ENCODE data around the gene UTP20. TPM values are rescaled to one million over a fixed set of nuclear protein-coding genes. Genes with fewer than 3 reads are reported as not detected.
"Not testable (repeated sequence)": the region's sequence is repeated elsewhere in the genome, so short reads cannot be mapped to it uniquely, and the experiment has no call there.

The UTP20 gene
- total RNA-seq, 1 donor from 2014 or later, result 47.4 TPM

DNA sequence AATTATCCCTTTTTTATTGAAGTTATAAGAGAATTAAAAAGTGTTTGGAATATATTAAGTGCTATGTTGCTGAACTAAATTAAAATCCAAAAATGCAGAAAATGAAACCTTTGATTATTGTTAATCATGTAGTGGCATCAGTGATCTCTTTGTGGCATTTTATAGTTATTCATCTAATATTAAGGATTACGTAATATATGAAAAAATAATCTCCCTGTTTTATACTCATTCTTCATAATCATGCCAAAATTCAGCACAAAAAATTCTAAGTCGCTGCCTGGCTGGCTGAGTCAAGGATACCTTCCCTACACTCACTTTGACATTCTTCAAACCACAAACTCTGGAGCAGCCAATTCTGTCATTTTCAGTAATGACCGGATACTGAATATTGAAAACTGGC, 64.0 kb downstream of the UTP20 start:
- peaks cover 57% of the 10 kb centered on the region for H3K36me3 Mint-ChIP-seq (ENCODE audit: low read depth)
- H3K9me3 Mint-ChIP-seq, result no peaks in the 10 kb centered on the region
- no peaks in the 10 kb centered on the region for H3K27me3 Mint-ChIP-seq
- H3K27ac Mint-ChIP-seq, result no peak overlapping the region
- no peaks in the 10 kb centered on the region for H3K4me1 Mint-ChIP-seq
- H3K4me3 Mint-ChIP-seq, result no peak overlapping the region
- intact Hi-C loops (cut with micrococcal nuclease), result no loop called here
- no peak for DNase-seq

GRCh38 chr12:101351682-101352081, 71.8 kb downstream of the UTP20 start:
- DNase-seq, result no peak
- intact Hi-C loops (cut with micrococcal nuclease), result no loop called here
- H3K36me3 Mint-ChIP-seq (ENCODE audit: low read depth), result peaks cover 61% of the 10 kb centered on the region
- peaks cover 1% of the 10 kb centered on the region for H3K4me1 Mint-ChIP-seq
- no peak overlapping the region for H3K27ac Mint-ChIP-seq
- no peak overlapping the region for H3K4me3 Mint-ChIP-seq
- H3K27me3 Mint-ChIP-seq, result no peaks in the 10 kb centered on the region
- H3K9me3 Mint-ChIP-seq, result no peaks in the 10 kb centered on the region

DNA sequence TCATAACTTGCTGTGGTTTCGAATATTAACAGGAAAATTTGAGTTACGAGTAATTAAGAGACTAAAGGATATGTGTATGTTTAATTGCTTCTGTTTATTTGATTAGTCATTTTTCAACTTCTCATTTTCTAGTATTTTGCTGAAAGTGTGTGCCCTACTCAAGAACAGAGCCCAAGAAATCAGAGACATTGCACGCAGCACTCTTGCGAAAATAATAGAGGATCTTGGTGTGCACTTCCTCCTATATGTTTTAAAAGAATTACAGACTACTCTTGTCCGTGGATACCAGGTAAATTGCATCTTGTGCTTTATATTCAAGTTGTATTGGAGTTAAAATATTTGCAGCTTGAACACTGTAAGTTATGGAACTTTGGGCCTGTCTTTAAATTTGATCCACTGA, 76.9 kb downstream of the UTP20 start:
- H3K27ac Mint-ChIP-seq, result no peak overlapping the region
- H3K27me3 Mint-ChIP-seq, result no peaks in the 10 kb centered on the region
- H3K4me3 Mint-ChIP-seq, result no peak overlapping the region
- H3K36me3 Mint-ChIP-seq (ENCODE audit: low read depth), result peaks cover 53% of the 10 kb centered on the region
- H3K4me1 Mint-ChIP-seq, result no peaks in the 10 kb centered on the region
- H3K9me3 Mint-ChIP-seq, result no peaks in the 10 kb centered on the region
- DNase-seq, result no peak
- intact Hi-C loops (cut with micrococcal nuclease), result no loop called here

DNA sequence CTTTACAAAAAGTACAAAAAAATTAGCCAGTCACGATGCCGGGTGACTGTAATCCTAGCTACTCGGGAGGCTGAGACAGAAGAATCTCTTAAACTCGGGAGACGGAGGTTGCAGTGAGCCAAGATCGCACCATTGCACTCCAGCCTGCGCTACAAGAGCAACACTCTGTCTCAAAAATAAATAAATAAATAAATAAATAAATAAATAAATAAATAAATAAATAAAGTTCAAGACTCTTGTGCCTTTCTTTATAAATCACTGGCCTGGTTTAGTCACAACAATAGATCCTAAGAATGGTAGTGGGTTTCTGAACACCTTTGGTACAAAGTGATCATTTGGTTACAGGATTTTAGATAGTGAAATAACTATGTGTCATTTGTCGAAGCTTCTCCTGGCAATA, 81.5 kb downstream of the UTP20 start:
- Mint-ChIP-seq H3K27me3 (no peaks in the 10 kb centered on the region), H3K36me3 (ENCODE audit: low read depth) (peaks cover 58% of the 10 kb centered on the region), H3K4me3 (no peak overlapping the region), H3K27ac (no peak overlapping the region), H3K4me1 (no peaks in the 10 kb centered on the region), H3K9me3 (no peaks in the 10 kb centered on the region)
- no peak for DNase-seq
- intact Hi-C loops (cut with micrococcal nuclease), result no loop called here

DNA sequence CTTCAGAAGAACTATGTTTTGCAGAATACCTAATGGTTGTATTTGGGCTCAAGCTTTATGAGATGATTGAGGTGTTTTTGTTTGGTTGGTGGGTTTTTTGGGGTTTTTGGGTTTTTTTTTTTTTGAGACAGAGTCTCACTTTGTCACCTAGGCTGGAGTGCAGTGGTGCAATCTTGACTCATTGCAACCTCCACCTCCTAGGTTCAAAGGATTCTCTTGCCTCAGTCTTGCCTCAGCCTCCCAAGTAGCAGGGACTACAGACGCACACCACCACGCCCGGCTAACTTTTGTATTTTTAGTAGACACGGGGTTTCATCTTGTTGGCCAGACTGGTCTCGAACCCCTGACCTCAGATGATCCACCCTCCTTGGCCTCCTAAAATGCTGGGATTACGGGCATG, 88.1 kb downstream of the UTP20 start:
- peaks cover 63% of the 10 kb centered on the region for H3K36me3 Mint-ChIP-seq (ENCODE audit: low read depth)
- no peak for DNase-seq
- H3K9me3 Mint-ChIP-seq, result no peaks in the 10 kb centered on the region

GRCh38 chr12:101372431-101372830, 92.5 kb downstream of the UTP20 start:
- H3K27me3 Mint-ChIP-seq, result no peaks in the 10 kb centered on the region
- no peaks in the 10 kb centered on the region for H3K9me3 Mint-ChIP-seq
- no peak overlapping the region for H3K27ac Mint-ChIP-seq
- DNase-seq, result no peak
- H3K4me1 Mint-ChIP-seq, result no peaks in the 10 kb centered on the region
- H3K36me3 Mint-ChIP-seq (ENCODE audit: low read depth), result peaks cover 66% of the 10 kb centered on the region
- H3K4me3 Mint-ChIP-seq, result no peak overlapping the region
- intact Hi-C loops (cut with micrococcal nuclease), result no loop called here

More for the DNA sequence above, 88.1 kb downstream of the UTP20 start:
- Mint-ChIP-seq H3K27me3 (no peaks in the 10 kb centered on the region), H3K4me1 (no peaks in the 10 kb centered on the region), H3K4me3 (no peak overlapping the region), H3K27ac (no peak overlapping the region)
- intact Hi-C loops (cut with micrococcal nuclease), result no loop called here

DNA sequence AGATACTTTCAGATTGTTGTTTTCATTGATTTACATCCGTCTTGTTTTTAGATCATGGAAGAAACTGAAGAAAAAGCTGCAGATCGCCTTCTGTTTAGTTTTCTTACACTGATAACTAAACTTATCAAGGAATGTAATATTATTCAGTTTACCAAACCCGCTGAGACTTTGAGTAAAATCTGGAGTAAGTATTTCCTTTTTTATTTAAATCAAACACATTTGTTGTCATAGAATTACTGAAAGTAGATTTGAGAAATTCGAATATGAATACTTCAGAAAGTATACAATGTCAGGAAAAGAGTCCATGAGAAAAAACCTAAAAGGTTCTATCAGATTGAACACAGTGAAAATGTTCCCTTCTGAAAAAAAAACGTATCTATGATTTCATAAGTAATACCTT, 95.7 kb downstream of the UTP20 start:
- H3K4me3 Mint-ChIP-seq, result no peak overlapping the region
- DNase-seq, result no peak
- intact Hi-C loops (cut with micrococcal nuclease), result no loop called here
- H3K4me1 Mint-ChIP-seq, result no peaks in the 10 kb centered on the region
- no peaks in the 10 kb centered on the region for H3K27me3 Mint-ChIP-seq
- H3K9me3 Mint-ChIP-seq, result no peaks in the 10 kb centered on the region
- H3K36me3 Mint-ChIP-seq (ENCODE audit: low read depth), result peaks cover 69% of the 10 kb centered on the region
- H3K27ac Mint-ChIP-seq, result peak overlapping the region; percentile 59

DNA sequence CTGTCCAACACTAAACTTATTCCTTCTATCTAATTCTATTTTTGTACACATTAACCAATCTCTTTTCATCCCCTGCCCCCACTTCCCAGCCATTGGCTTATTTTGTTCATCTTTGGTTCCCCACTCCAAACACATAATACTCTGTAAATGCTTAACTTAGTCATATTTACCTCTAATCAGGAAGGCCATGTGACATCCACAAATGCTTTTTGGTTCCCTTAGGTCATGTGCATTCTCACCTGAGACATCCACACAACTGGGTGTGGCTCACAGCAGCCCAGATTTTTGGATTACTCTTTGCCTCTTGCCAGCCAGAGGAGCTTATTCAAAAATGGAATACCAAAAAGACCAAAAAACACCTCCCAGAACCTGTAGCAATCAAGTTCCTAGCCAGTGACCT, 99.2 kb downstream of the UTP20 start:
- Mint-ChIP-seq H3K4me1 (no peaks in the 10 kb centered on the region), H3K27me3 (no peaks in the 10 kb centered on the region), H3K9me3 (no peaks in the 10 kb centered on the region), H3K27ac (no peak overlapping the region), H3K4me3 (no peak overlapping the region), H3K36me3 (ENCODE audit: low read depth) (peaks cover 62% of the 10 kb centered on the region)
- intact Hi-C loops (cut with micrococcal nuclease), result no loop called here
- DNase-seq, result no peak

GRCh38 chr12:101391181-101391580, 111.3 kb downstream of the UTP20 start:
- H3K4me1 Mint-ChIP-seq; intact Hi-C loops (cut with micrococcal nuclease); DNase-seq; H3K27me3 Mint-ChIP-seq; H3K4me3 Mint-ChIP-seq; H3K9me3 Mint-ChIP-seq; H3K27ac Mint-ChIP-seq: not testable (repeated sequence)
- peaks cover 58% of the 10 kb centered on the region for H3K36me3 Mint-ChIP-seq (ENCODE audit: low read depth)

- Mint-ChIP-seq H3K27ac (peak overlapping the region; percentile 100), H3K36me3 (ENCODE audit: low read depth) (peaks cover 6% of the 10 kb centered on the region), H3K4me1 (peaks cover 22% of the 10 kb centered on the region), H3K4me3 (peak overlapping the region; percentile 100), H3K27me3 (peaks cover 4% of the 10 kb centered on the region), H3K9me3 (no peaks in the 10 kb centered on the region)
- intact Hi-C loops (cut with micrococcal nuclease), result loop anchor here (2.0 to 5.0 kb wide), 2 partner anchors 125 to 290 kb away; partner anchors contain the start of genes CHPT1 and UTP20
- DNase-seq, result peak; percentile 75
Observed at GRCh38 chr12:101407049-101407435, 127.1 kb downstream of the UTP20 start.

DNA sequence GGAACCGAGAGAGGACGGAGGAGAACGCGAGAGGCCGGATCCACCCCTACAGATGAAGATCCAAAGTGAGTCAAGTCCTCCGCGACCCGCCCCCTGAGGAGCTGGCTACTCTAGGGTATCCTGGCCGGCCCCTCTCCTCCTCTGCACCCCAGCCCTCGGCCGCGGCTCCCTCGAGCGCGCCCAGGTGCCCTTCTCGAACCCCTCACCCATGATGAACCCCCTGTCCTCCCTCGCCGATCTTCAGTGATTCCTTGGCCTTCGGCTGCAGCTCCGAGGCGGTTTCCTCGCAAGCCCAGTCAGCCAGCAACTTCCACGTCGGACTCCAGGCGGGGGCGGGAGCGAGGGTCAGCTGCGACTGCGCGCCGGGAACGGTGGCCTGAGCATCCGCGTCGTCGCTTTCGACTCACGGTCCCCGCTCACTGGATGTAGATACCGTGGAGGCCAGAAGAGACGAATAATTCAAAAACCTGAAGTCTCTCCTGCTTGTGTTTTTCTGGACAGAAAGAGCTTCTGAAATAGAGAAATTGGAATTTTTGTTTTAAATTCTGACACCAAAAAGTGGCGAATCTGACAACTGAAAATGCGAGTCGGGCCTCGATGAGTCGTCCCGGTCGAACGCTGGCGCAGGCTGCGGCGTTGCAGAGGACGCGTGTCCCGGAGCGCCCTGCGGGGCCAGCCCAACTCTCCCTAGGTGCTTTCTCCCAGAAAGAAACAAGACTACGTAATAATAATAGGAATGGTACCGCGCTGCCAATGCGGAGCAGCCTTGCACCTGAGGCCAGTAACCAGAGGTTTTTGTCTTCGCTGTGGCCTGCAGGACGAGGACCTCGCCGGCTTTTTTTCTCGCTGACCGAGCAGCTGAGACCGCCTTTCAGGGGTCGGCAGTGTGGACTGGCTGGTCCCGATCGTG, 127.8 kb downstream of the UTP20 start, which contains the start of gene ARL1:
TSS of gene ARL1 (minus strand) at position 337 of the 910 bp plus-strand sequence. CDS start at position 210, 127 bp downstream.
- H3K27me3 Mint-ChIP-seq, result peaks cover 10% of the 10 kb centered on the region
- peaks cover 6% of the 10 kb centered on the region for H3K36me3 Mint-ChIP-seq (ENCODE audit: low read depth)
- H3K27ac Mint-ChIP-seq, result peak within 1 kb of the TSS; percentile 100
- H3K4me1 Mint-ChIP-seq, result peaks cover 22% of the 10 kb centered on the region
- peak within 1 kb of the TSS; percentile 100 for H3K4me3 Mint-ChIP-seq
- intact Hi-C loops (cut with micrococcal nuclease), result loop anchor here (2.0 to 5.0 kb wide), 2 partner anchors 125 to 289 kb away; partner anchors contain the start of genes CHPT1 and UTP20
- H3K9me3 Mint-ChIP-seq, result no peaks in the 10 kb centered on the region
- peak; percentile 93 for DNase-seq

DNA sequence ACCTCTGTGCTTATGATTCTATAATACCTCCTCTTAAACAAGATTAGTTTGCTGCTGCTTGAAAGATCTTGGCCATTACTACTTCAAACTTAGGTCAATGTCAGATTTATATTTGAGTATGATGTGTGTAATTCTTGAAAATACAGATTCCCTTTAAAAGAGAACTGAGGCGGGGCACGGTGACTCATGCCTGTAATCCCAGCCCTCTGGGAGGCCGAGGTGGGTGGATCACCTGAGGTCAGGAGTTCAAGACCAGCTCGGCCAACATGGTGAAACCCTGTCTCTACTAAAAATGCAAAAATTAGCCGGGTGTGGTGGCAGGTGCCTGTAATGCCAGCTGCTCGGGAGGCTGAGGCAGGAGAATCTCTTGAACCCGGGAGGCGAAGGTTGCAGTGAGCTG, 130.3 kb downstream of the UTP20 start:
- intact Hi-C loops (cut with micrococcal nuclease); DNase-seq; H3K4me3 Mint-ChIP-seq; H3K36me3 Mint-ChIP-seq (ENCODE audit: low read depth); H3K9me3 Mint-ChIP-seq; H3K27ac Mint-ChIP-seq: not testable (repeated sequence)
- H3K27me3 Mint-ChIP-seq, result peaks cover 18% of the 10 kb centered on the region
- peaks cover 19% of the 10 kb centered on the region for H3K4me1 Mint-ChIP-seq

DNA sequence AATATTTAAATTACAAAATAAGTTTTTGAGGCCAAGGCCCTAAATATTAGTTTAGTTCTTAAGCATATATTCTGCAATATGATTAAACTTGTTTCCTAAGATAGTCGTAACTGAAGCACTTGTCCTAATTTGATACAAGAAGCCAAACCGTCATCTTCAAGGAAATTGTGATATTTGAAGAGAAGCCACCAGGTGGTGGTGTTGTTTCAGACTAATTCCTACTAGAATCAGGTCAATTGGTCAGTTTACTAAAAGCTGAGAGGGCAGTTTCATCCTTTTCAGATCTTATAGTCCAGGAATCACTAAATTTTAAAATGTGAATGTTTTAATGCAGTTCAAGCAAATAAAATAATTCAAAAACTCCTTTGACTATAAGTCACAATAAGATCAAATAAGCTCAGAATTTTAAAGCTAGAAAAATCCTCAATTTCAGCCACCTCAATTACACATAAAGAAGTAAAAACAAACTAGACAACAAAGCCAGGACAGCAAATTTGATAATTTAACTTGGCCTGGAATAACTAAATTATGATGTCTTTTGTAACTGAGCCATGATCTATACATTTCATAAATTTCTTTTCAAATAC, 134.7 kb downstream of the UTP20 start:
- Mint-ChIP-seq H3K27me3 (peaks cover 22% of the 10 kb centered on the region), H3K27ac (no peak overlapping the region), H3K9me3 (no peaks in the 10 kb centered on the region), H3K4me3 (no peak overlapping the region), H3K4me1 (no peaks in the 10 kb centered on the region), H3K36me3 (ENCODE audit: low read depth) (no peaks in the 10 kb centered on the region)
- peak; percentile 74 for DNase-seq
- intact Hi-C loops (cut with micrococcal nuclease), result loop anchor here (2.0 kb wide), 4 partner anchors 282 to 416 kb away; partner anchors contain the start of genes CHPT1 and GNPTAB

- intact Hi-C loops (cut with micrococcal nuclease), result loop anchor here (2.0 kb wide), 4 partner anchors 282 to 416 kb away; partner anchors contain the start of genes CHPT1 and GNPTAB
- Mint-ChIP-seq H3K9me3 (no peaks in the 10 kb centered on the region), H3K36me3 (ENCODE audit: low read depth) (no peaks in the 10 kb centered on the region), H3K4me3 (no peak overlapping the region), H3K4me1 (no peaks in the 10 kb centered on the region), H3K27ac (no peak overlapping the region), H3K27me3 (peaks cover 20% of the 10 kb centered on the region)
- DNase-seq, result no peak
Observed at GRCh38 chr12:101415228-101415627, 135.3 kb downstream of the UTP20 start.
